Heart right ventricle (tissue), 16 donors: ENCODE measurements around the gene LRP2. TPM values are rescaled to one million over a fixed set of nuclear protein-coding genes. Genes with fewer than 3 reads are reported as not detected.

Experiments
- ATAC-seq, 8 donors: fragments of 200-7000 bp; cut with Tn5 transposase; one replicate each; pipeline ENCODE4 v1.9.1; 2020; ENCODE audit warnings: mild to moderate bottlenecking in 8 of 8, moderate library complexity in 8 of 8, moderate number of reproducible peaks in 1 of 8
- DNase-seq, 2 donors: peaks; one replicate each; pipeline ENCODE4 v3.0.0-alpha.2; 2020
- H3K27ac ChIP-seq, 10 donors: fragments of 200-600 bp; sonication (generic) in 2 of 10; one replicate each; pipeline versions ENCODE4 v1.5.0 to v1.8.0; 2020 to 2022; ENCODE audit warnings: mild to moderate bottlenecking in 3 of 10
- H3K27me3 ChIP-seq, 7 donors: fragments of 200-600 bp; one replicate each; pipeline ENCODE4 v1.8.0; 2021 to 2022; ENCODE audit warnings: mild to moderate bottlenecking in 2 of 7
- H3K36me3 ChIP-seq, 9 donors: fragments of 200-600 bp; sonication (generic) in 1 of 9; one replicate each; pipeline versions ENCODE4 v1.5.0 to v1.8.0; 2020 to 2022; ENCODE audit warnings: mild to moderate bottlenecking in 2 of 9
- H3K4me1 ChIP-seq, 9 donors: fragments of 200-600 bp; sonication (generic) in 1 of 9; one replicate each; pipeline versions ENCODE4 v1.5.0 to v1.8.0; 2020 to 2022; ENCODE audit warnings: mild to moderate bottlenecking in 4 of 9
- H3K4me3 ChIP-seq, 10 donors: fragments of 200-600 bp; sonication (generic) in 2 of 10; one replicate each; pipeline versions ENCODE4 v1.5.0 to v1.8.0; 2020 to 2022; ENCODE audit warnings: mild to moderate bottlenecking in 7 of 10, moderate library complexity in 2 of 10
- H3K9me3 ChIP-seq, 11 donors: fragments of 200-600 bp in 10 of 11; sonication (generic) in 2 of 11; one replicate each; pipeline versions ENCODE4 v1.5.0 to v1.8.0; 2013 to 2022; ENCODE audit warnings: mild to moderate bottlenecking in 2 of 11, control low read depth in 1 of 11, moderate library complexity in 1 of 11
- CTCF ChIP-seq, 9 donors: fragments of 200-600 bp; sonication (generic) in 2 of 9; IDR thresholded peaks; one replicate each; pipeline versions ENCODE4 v1.5.0 to v1.8.0; 2021 to 2022; ENCODE audit warnings: antibody characterized with exemption in 9 of 9, mild to moderate bottlenecking in 5 of 9, moderate library complexity in 1 of 9
- WGBS, 2 donors: extraction: QIAGEN DNeasy Blood & Tissue Kit; methylation state at CpG; one replicate each; pipeline ENCODE4 v1.1.7; 2013; ENCODE audit warnings: inconsistent platforms in 1 of 2; 5-methylcytosine and 5-hydroxymethylcytosine counted together
- intact Hi-C, 10 donors: fragments of 100-400 bp; cut with DNase I; formaldehyde crosslinking; loops; one replicate each; pipeline versions ENCODE4 v1.11.1 to v1.14.2; 2022
- polyA plus RNA-seq, 2 donors: library from polyadenylated mRNA; stranded (reverse); fragments of 200-250 nt; gene quantifications; one replicate each; pipeline ENCODE4 v1.2.3, GENCODE V29; 2013
- total RNA-seq, 10 donors: library from RNA; stranded (reverse); fragmentation: NEBNext Ultra II Directional in 3 of 10; extraction: Animal tissue kit (Norgen Biotek cat#: 25700) in 3 of 10; gene quantifications; one replicate each; pipeline versions ENCODE4 v1.2.1 to v1.2.4, GENCODE V29; 2021 to 2023
- donor health status: Arrhythmogenic right ventricular cardiomyopathy.
- donor health status: ischemic (EF 13 %, LVEDD 7.1; RV severe dilation, severe dysfunction).
- donor health status: healthy with polysubstance abuse.
- donor health status: DM: no; HTN: yes; CAD: no.
- donor health status: DM: no; HTN: no; CAD: no.
- donor health status: ischemic (EF 25% LVEDD 6.9; RV normal size, moderate dysfunction).
- donor health status: ischemic (EF 25% LVEDD 5.7; RV mildly dilated, moderate dysfunction).
- donor health status: healthy.
- donor health status: DM: yes; HTN: yes; CAD: no.
- donor health status: Ischemic cardiomyopathy.
- donor health status: ischemic (EF 35%, LVEDD 5.7; RV mildly dilated, moderate dysfunction).
- donor health status: nonischemic (EF 11% LVEDD 7.7; RV severe dilation, severe dysfunction).
- donor health status: DM: yes; HTN: yes; CAD: no.
- donor health status: PGD.
- donor health status: ischemic (EF 29% LVEDD 5.4; RV normal size, mild dysfunction).
- donor health status: nonischemic (EF 23%, LVEDD 6.1; RV moderate dilation, normal function).

The LRP2 gene
- total and polyA plus RNA-seq, 12 donors: 0.06 to 1.3 (median 0.27) TPM; not detected in 8

- no peak for TF ChIP-seq CTCF (IDR thresholded peaks at IDR 0.05)
- Histone ChIP-seq H3K36me3 (no peaks in the 10 kb centered on the region), H3K27me3 (no peaks in the 10 kb centered on the region), H3K4me1 (no peaks in the 10 kb centered on the region), H3K4me3 (no peak overlapping the region), H3K9me3 (no peaks in the 10 kb centered on the region), H3K27ac (no peak overlapping the region)
- 75 to 78% methylated on average over 4 of the region's 4 CpGs for WGBS, 2 donors
- intact Hi-C loops: no loop called here
- no peak for ATAC-seq
- DNase-seq: no peak
These were observed 151.4 kb downstream of the LRP2 start for GRCh38 chr2:169210917-169211316.

- WGBS, 2 donors: 89 to 97% methylated on average over 3 of the region's 3 CpGs
- H3K27ac ChIP-seq: no peak overlapping the region
- no peaks in the 10 kb centered on the region for H3K36me3 ChIP-seq
- TF ChIP-seq CTCF (IDR thresholded peaks at IDR 0.05): no peak
- no peak overlapping the region for H3K4me3 ChIP-seq
- intact Hi-C loops: no loop called here
- no peaks in the 10 kb centered on the region for H3K9me3 ChIP-seq
- H3K27me3 ChIP-seq: no peaks in the 10 kb centered on the region
- H3K4me1 ChIP-seq: no peaks in the 10 kb centered on the region
- ATAC-seq (no peak), DNase-seq (no peak)
These were observed 154.3 kb downstream of the LRP2 start for GRCh38 chr2:169208026-169208425.

- Histone ChIP-seq H3K36me3 (no peaks in the 10 kb centered on the region), H3K27ac (no peak overlapping the region), H3K9me3 (no peaks in the 10 kb centered on the region), H3K4me1 (no peaks in the 10 kb centered on the region), H3K27me3 (no peaks in the 10 kb centered on the region), H3K4me3 (no peak overlapping the region)
- ATAC-seq: no peak
- TF ChIP-seq CTCF (IDR thresholded peaks at IDR 0.05): no peak
- DNase-seq: no peak
- 97 to 100% methylated on average over 2 of the region's 2 CpGs for WGBS, 2 donors
- intact Hi-C loops: no loop called here
These were observed 157.2 kb downstream of the LRP2 start for GRCh38 chr2:169205176-169205575.

GRCh38 chr2:169203952-169204351 is 158.4 kb downstream of the LRP2 start:
- Histone ChIP-seq H3K4me3 (no peak overlapping the region), H3K27me3 (no peaks in the 10 kb centered on the region), H3K9me3 (no peaks in the 10 kb centered on the region), H3K36me3 (no peaks in the 10 kb centered on the region), H3K4me1 (no peaks in the 10 kb centered on the region), H3K27ac (no peak overlapping the region)
- intact Hi-C loops: no loop called here
- no peak for TF ChIP-seq CTCF (IDR thresholded peaks at IDR 0.05)
- 89 to 92% methylated on average over 8 of the region's 8 CpGs for WGBS, 2 donors
- DNase-seq (no peak), ATAC-seq (no peak)

- no peak overlapping the region for H3K27ac ChIP-seq
- no peaks in the 10 kb centered on the region for H3K27me3 ChIP-seq
- H3K4me3 ChIP-seq: no peak overlapping the region
- DNase-seq (no peak), ATAC-seq (no peak)
- H3K9me3 ChIP-seq: no peaks in the 10 kb centered on the region
- H3K4me1 ChIP-seq: no peaks in the 10 kb centered on the region
- intact Hi-C loops: no loop called here
- H3K36me3 ChIP-seq: no peaks in the 10 kb centered on the region
- no peak for TF ChIP-seq CTCF (IDR thresholded peaks at IDR 0.05)
- WGBS, 2 donors: 92 to 93% methylated on average over 3 of the region's 3 CpGs
These were observed 161.6 kb downstream of the LRP2 start for GRCh38 chr2:169200756-169201155.
